22Rv1 (cell line): ENCODE results near the gene TCF7L2.

Experiments used
- H3K27ac ChIP-seq: fragments of 450-650 bp; 2 replicates; pipeline ENCODE4 v1.5.1; 2017
- CTCF ChIP-seq: fragments of 450-650 bp; IDR thresholded peaks from 2 replicates; pipeline ENCODE4 v1.5.1; 2017; ENCODE audit warnings: mild to moderate bottlenecking
- ZFX ChIP-seq: fragments of 450-650 bp; IDR thresholded peaks from 2 replicates; pipeline ENCODE4 v1.6.1; 2017; ENCODE audit warnings: antibody characterized with exemption, borderline replicate concordance

The TCF7L2 gene

GRCh38 chr10:112981553-112981952 is 31.5 kb downstream of the TCF7L2 start:
- no peak for TF ChIP-seq ZFX
- TF ChIP-seq CTCF = no peak
- no peak overlapping the region for H3K27ac ChIP-seq

GRCh38 chr10:112983444-112984056 is 33.5 kb downstream of the TCF7L2 start:
- TF ChIP-seq CTCF (no peak), ZFX (no peak)
- H3K27ac ChIP-seq = no peak overlapping the region

- H3K27ac ChIP-seq = no peak overlapping the region
- TF ChIP-seq CTCF (no peak), ZFX (no peak)
These were observed 34.7 kb downstream of the TCF7L2 start for GRCh38 chr10:112984756-112985155.

- no peak overlapping the region for H3K27ac ChIP-seq
These were observed 35.9 kb downstream of the TCF7L2 start for GRCh38 chr10:112985690-112986543.

GRCh38 chr10:112986544-112987190 is 36.6 kb downstream of the TCF7L2 start:
- no peak overlapping the region for H3K27ac ChIP-seq
- TF ChIP-seq ZFX (no peak), CTCF (no peak)

More at GRCh38 chr10:112985690-112986543, 35.9 kb downstream of the TCF7L2 start:
- TF ChIP-seq CTCF = no peak
- no peak for TF ChIP-seq ZFX

GRCh38 chr10:112988839-112989406 is 38.9 kb downstream of the TCF7L2 start:
- TF ChIP-seq CTCF = no peak
- no peak for TF ChIP-seq ZFX
- H3K27ac ChIP-seq = no peak overlapping the region
